ENCODE data around the gene ATP8B1. TPM values are rescaled to one million over a fixed set of nuclear protein-coding genes. Genes with fewer than 3 reads are reported as not detected.

The ATP8B1 gene
- total RNA-seq, 1 donor, result 46.7 TPM

DNA sequence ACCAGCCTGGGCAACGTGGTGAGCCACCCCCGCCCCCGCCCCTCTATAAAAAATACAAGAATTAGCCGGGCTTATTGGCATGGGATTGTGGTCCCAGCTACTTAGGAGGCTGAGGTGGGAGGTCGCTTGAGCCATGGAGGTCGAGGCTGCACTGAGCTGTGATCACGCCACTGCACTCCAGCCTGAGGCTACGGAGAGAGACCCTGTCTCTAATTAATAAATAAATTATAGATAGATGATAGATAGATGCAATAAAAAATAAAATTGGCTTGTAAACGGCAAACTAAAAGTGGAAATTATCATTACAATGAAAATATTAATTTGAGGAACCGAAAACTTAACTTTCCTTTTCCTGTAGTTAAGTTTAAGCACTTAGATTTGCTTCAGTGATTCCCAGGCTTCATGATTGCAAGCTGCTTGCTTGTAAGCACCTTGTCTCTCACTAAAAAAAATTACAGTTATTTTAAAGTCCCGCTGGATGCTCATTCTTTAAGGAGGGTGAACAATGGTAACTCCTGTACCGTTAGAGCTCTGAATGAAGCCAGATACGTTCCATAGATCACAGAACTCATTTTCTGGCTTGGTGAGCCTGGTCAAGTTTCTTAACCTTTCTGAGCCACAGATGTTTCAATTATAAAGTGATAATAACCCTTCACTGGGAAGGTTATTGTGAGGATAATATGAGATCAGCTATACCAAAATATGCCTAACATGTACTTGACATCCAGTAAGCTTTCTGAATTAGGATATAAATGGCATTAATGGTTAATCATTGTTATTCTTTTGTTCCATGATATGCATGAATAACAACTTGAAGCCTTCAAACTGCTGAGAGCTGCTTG is 172.1 kb downstream of the ATP8B1 start:
- Histone ChIP-seq H3K36me3 (ENCODE audit: insufficient read depth, low read length) (no peaks in the 10 kb centered on the region), H2AFZ (ENCODE audit: low read length) (peak overlapping the region; percentile 98), H3K27ac (ENCODE audit: low read depth, low read length) (peak overlapping the region; percentile 77), H3K9me3 (ENCODE audit: low read depth, low read length) (no peaks in the 10 kb centered on the region), H3K4me1 (ENCODE audit: insufficient read depth, low read length) (peaks cover 18% of the 10 kb centered on the region), H3K79me2 (ENCODE audit: insufficient read depth, low read length) (no peaks in the 10 kb centered on the region), H3K4me2 (ENCODE audit: insufficient read depth, low read length) (peak overlapping the region; percentile 87), H4K20me1 (ENCODE audit: insufficient read depth, low read length) (no peaks in the 10 kb centered on the region), H3K4me3 (ENCODE audit: insufficient read depth, low read length) (peak overlapping the region; percentile 81), H3K27me3 (ENCODE audit: insufficient read depth, low read length) (no peaks in the 10 kb centered on the region)
- TF ChIP-seq, protein P1, sequence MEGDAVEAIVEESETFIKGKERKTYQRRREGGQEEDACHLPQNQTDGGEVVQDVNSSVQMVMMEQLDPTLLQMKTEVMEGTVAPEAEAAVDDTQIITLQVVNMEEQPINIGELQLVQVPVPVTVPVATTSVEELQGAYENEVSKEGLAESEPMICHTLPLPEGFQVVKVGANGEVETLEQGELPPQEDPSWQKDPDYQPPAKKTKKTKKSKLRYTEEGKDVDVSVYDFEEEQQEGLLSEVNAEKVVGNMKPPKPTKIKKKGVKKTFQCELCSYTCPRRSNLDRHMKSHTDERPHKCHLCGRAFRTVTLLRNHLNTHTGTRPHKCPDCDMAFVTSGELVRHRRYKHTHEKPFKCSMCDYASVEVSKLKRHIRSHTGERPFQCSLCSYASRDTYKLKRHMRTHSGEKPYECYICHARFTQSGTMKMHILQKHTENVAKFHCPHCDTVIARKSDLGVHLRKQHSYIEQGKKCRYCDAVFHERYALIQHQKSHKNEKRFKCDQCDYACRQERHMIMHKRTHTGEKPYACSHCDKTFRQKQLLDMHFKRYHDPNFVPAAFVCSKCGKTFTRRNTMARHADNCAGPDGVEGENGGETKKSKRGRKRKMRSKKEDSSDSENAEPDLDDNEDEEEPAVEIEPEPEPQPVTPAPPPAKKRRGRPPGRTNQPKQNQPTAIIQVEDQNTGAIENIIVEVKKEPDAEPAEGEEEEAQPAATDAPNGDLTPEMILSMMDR (IDR thresholded peaks at IDR 0.05; ENCODE audit: extremely low read depth, low read depth, low read length), result no peak
- DNase-seq (ENCODE audit: insufficient read length, low spot score, missing footprints), result no peak

DNA sequence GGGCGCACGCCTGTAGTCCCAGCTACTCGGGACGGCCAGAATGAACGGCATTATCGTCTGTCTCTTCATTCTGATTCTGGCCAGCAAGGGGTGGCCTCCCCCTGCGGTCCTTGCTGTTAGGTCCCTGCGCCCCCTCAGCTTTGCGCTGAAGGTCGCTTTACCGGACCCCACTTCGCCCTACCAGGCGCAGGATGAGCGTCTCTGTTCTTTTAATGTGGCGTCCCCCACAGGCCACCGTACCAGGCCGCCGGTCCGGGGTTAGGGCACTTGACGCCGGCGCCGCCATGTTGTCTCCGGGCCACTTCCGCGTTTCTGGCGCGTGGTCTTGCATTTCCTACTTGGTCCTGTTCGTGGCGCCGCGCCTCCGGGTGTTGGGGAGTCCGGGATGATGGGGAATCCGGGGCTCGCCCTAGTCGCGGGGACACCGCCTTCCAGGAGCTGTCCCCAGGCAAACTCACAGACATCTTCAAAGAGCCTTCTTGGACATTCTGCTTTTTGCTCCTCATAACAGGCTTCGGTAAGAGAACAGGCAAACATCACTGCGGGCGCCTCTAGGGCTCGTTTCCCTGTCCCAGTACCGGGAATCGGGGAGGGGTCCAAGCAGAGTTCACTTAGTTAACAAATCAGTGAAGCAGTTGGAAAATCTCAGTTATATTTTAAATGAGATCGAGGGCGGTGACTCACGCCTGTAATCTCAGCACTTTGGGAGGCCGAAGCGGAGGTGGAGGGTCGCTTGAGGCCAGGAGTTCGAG is 172.9 kb downstream of the ATP8B1 start:
- Histone ChIP-seq H3K4me1 (ENCODE audit: insufficient read depth, low read length) (peaks cover 18% of the 10 kb centered on the region), H3K27me3 (ENCODE audit: insufficient read depth, low read length) (no peaks in the 10 kb centered on the region), H4K20me1 (ENCODE audit: insufficient read depth, low read length) (no peaks in the 10 kb centered on the region), H3K79me2 (ENCODE audit: insufficient read depth, low read length) (no peaks in the 10 kb centered on the region), H3K27ac (ENCODE audit: low read depth, low read length) (peak overlapping the region; percentile 77), H3K4me2 (ENCODE audit: insufficient read depth, low read length) (peak overlapping the region; percentile 87), H3K4me3 (ENCODE audit: insufficient read depth, low read length) (peak overlapping the region; percentile 81), H2AFZ (ENCODE audit: low read length) (peak overlapping the region; percentile 98), H3K36me3 (ENCODE audit: insufficient read depth, low read length) (no peaks in the 10 kb centered on the region), H3K9me3 (ENCODE audit: low read depth, low read length) (no peaks in the 10 kb centered on the region)
- DNase-seq (ENCODE audit: insufficient read length, low spot score, missing footprints), result peak; percentile 99
- TF ChIP-seq, protein P1 (IDR thresholded peaks at IDR 0.05; ENCODE audit: extremely low read depth, low read depth, low read length), result peak; percentile 62

DNA sequence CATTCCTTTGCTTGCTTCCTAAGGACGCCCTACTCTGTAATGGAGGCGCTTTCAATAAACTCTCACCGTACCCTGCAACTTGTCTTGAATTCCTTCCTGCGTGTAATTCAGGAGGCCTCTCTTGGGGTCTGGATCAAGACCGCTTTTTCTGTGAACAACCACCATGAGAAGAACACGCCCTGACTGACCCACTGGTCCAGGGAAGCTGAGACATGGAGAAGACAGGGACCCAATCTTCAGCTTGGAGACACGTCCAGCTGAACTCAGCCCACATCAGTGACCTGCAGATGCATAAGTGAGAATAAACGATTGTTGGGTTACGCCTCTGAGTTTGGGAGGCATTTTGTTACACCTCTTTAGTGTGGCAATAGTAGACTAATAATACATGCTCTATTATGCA is 173.7 kb downstream of the ATP8B1 start:
- Histone ChIP-seq H3K27me3 (ENCODE audit: insufficient read depth, low read length) (no peaks in the 10 kb centered on the region), H3K4me2 (ENCODE audit: insufficient read depth, low read length) (peak overlapping the region; percentile 87), H3K79me2 (ENCODE audit: insufficient read depth, low read length) (no peaks in the 10 kb centered on the region), H3K9me3 (ENCODE audit: low read depth, low read length) (no peaks in the 10 kb centered on the region), H3K4me3 (ENCODE audit: insufficient read depth, low read length) (peak overlapping the region; percentile 81), H3K36me3 (ENCODE audit: insufficient read depth, low read length) (no peaks in the 10 kb centered on the region), H4K20me1 (ENCODE audit: insufficient read depth, low read length) (no peaks in the 10 kb centered on the region), H2AFZ (ENCODE audit: low read length) (peak overlapping the region; percentile 98), H3K4me1 (ENCODE audit: insufficient read depth, low read length) (peaks cover 18% of the 10 kb centered on the region), H3K27ac (ENCODE audit: low read depth, low read length) (peak overlapping the region; percentile 77)
- TF ChIP-seq, protein P1 (IDR thresholded peaks at IDR 0.05; ENCODE audit: extremely low read depth, low read depth, low read length), result no peak
- no peak for DNase-seq (ENCODE audit: insufficient read length, low spot score, missing footprints)

DNA sequence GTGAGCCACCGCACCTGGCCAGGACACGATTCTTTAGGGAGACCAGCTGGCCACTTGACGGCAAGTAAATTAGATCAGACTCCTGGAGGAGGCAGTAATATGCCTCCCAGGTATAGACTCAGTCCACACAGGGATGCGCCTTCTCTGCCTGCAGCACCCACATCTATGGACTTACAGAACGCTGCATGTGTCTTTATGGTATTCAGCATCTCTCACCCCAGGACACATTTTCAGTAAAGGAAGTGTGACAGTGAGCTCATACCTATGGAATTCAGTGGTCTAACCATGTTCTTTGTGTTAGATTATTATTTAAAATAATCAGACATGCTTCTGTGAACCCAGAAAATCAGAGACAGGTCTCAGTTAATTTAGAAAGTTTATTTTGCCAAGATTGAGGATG is 175.6 kb downstream of the ATP8B1 start:
- H3K9me3 ChIP-seq (ENCODE audit: low read depth, low read length), result no peaks in the 10 kb centered on the region
- peak overlapping the region; percentile 56 for H2AFZ ChIP-seq (ENCODE audit: low read length)
- no peaks in the 10 kb centered on the region for H3K36me3 ChIP-seq (ENCODE audit: insufficient read depth, low read length)
- H3K27me3 ChIP-seq (ENCODE audit: insufficient read depth, low read length), result no peaks in the 10 kb centered on the region
- peaks cover 18% of the 10 kb centered on the region for H3K4me1 ChIP-seq (ENCODE audit: insufficient read depth, low read length)
- no peak overlapping the region for H3K4me3 ChIP-seq (ENCODE audit: insufficient read depth, low read length)
- no peak overlapping the region for H3K27ac ChIP-seq (ENCODE audit: low read depth, low read length)
- TF ChIP-seq, protein P1 (IDR thresholded peaks at IDR 0.05; ENCODE audit: extremely low read depth, low read depth, low read length), result no peak
- DNase-seq (ENCODE audit: insufficient read length, low spot score, missing footprints), result no peak
- H4K20me1 ChIP-seq (ENCODE audit: insufficient read depth, low read length), result no peaks in the 10 kb centered on the region
- no peaks in the 10 kb centered on the region for H3K79me2 ChIP-seq (ENCODE audit: insufficient read depth, low read length)
- H3K4me2 ChIP-seq (ENCODE audit: insufficient read depth, low read length), result no peak overlapping the region
